HEK293 (cell line): ENCODE results near the gene TUBB4A.

Experiments
- GLI2 ChIP-seq: fragments of 450-650 bp; formaldehyde crosslinking; IDR thresholded peaks from 2 replicates; pipeline ENCODE4; 2017; ENCODE audit warnings: missing biosample characterization, missing genetic modification characterization, low read depth, borderline replicate concordance
- HOXD13 ChIP-seq: sonication (generic); formaldehyde crosslinking; IDR thresholded peaks from 2 replicates; pipeline ENCODE4 v1.8.0; 2022; ENCODE audit warnings: missing genetic modification reagents, borderline replicate concordance
- KLF1 ChIP-seq: fragments of 450-650 bp; formaldehyde crosslinking; IDR thresholded peaks from 2 replicates; pipeline ENCODE4 v1.5.1; 2016; ENCODE audit warnings: missing biosample characterization, missing genetic modification characterization
- SP2 ChIP-seq: fragments of 450-650 bp; formaldehyde crosslinking; IDR thresholded peaks from 2 replicates; pipeline ENCODE4 v1.5.1; 2016; ENCODE audit warnings: missing biosample characterization, missing genetic modification characterization
- ZBTB10 ChIP-seq: fragments of 450-650 bp; formaldehyde crosslinking; IDR thresholded peaks from 2 replicates; pipeline ENCODE4 v1.5.1; 2016; ENCODE audit warnings: missing biosample characterization, missing genetic modification characterization
- ZEB2 ChIP-seq: fragments of 450-650 bp; formaldehyde crosslinking; IDR thresholded peaks from 2 replicates; pipeline ENCODE4 v1.5.1; 2016; ENCODE audit warnings: missing biosample characterization, missing genetic modification characterization
- ZFP3 ChIP-seq: fragments of 450-650 bp; formaldehyde crosslinking; IDR thresholded peaks from 2 replicates; pipeline ENCODE4 v1.5.1; 2016; ENCODE audit warnings: low read depth, missing biosample characterization, missing genetic modification characterization
- ZIC2 ChIP-seq: fragments of 450-650 bp; formaldehyde crosslinking; IDR thresholded peaks from 2 replicates; pipeline ENCODE4 v1.5.1; 2016; ENCODE audit warnings: missing biosample characterization, missing genetic modification characterization
- ZNF114 ChIP-seq: fragments of 450-650 bp; formaldehyde crosslinking; IDR thresholded peaks from 2 replicates; pipeline ENCODE4 v1.5.0; 2017; ENCODE audit warnings: missing biosample characterization, missing genetic modification characterization
- ZNF146 ChIP-seq: fragments of 450-650 bp; formaldehyde crosslinking; IDR thresholded peaks from 2 replicates; pipeline ENCODE4 v1.5.1; 2016; ENCODE audit warnings: missing biosample characterization, missing genetic modification characterization
- ZNF280C ChIP-seq: fragments of 450-650 bp; formaldehyde crosslinking; IDR thresholded peaks from 2 replicates; pipeline ENCODE4 v1.5.1; 2016; ENCODE audit warnings: missing biosample characterization, missing genetic modification characterization
- ZNF280D ChIP-seq: fragments of 450-650 bp; formaldehyde crosslinking; IDR thresholded peaks from 2 replicates; pipeline ENCODE4 v1.5.1; 2016; ENCODE audit warnings: missing biosample characterization, missing genetic modification characterization
- ZNF473 ChIP-seq: fragments of 450-650 bp; formaldehyde crosslinking; IDR thresholded peaks from 2 replicates; pipeline ENCODE4 v1.5.1; 2017; ENCODE audit warnings: missing biosample characterization, missing genetic modification characterization
- ZNF514 ChIP-seq: fragments of 450-650 bp; formaldehyde crosslinking; IDR thresholded peaks from 2 replicates; pipeline ENCODE4 v1.5.1; 2016; ENCODE audit warnings: missing biosample characterization, missing genetic modification characterization
- ZNF571 ChIP-seq: fragments of 450-650 bp; formaldehyde crosslinking; IDR thresholded peaks from 2 replicates; pipeline ENCODE4 v1.5.0; 2017; ENCODE audit warnings: missing biosample characterization, missing genetic modification characterization
- ZNF654 ChIP-seq: fragments of 450-650 bp; formaldehyde crosslinking; IDR thresholded peaks from 2 replicates; pipeline ENCODE4 v1.5.1; 2016; ENCODE audit warnings: low read depth, missing biosample characterization, missing genetic modification characterization
- ZNF664 ChIP-seq: fragments of 450-650 bp; formaldehyde crosslinking; IDR thresholded peaks from 2 replicates; pipeline ENCODE4 v1.5.1; 2016; ENCODE audit warnings: missing biosample characterization, missing genetic modification characterization
- ZNF830 ChIP-seq: fragments of 450-650 bp; IDR thresholded peaks from 2 replicates; pipeline ENCODE4 v1.5.0; 2018; ENCODE audit warnings: missing biosample characterization, missing genetic modification characterization, low read depth, mild to moderate bottlenecking, moderate library complexity
- ZSCAN4 ChIP-seq: fragments of 450-650 bp; formaldehyde crosslinking; IDR thresholded peaks from 2 replicates; pipeline ENCODE4 v1.5.1; 2017; ENCODE audit warnings: missing biosample characterization, missing genetic modification characterization
- ZXDB ChIP-seq: fragments of 450-650 bp; formaldehyde crosslinking; IDR thresholded peaks from 2 replicates; pipeline ENCODE4 v1.5.1; 2016; ENCODE audit warnings: missing biosample characterization, missing genetic modification characterization
- TF ChIP-seq, protein P1 (sequence below): fragments of 450-650 bp; formaldehyde crosslinking; IDR thresholded peaks from 2 replicates; pipeline ENCODE4 v1.5.1; 2016; ENCODE audit warnings: missing biosample characterization, missing genetic modification characterization, borderline replicate concordance
- TF ChIP-seq, protein P2 (sequence below): fragments of 450-650 bp; formaldehyde crosslinking; IDR thresholded peaks from 2 replicates; pipeline ENCODE4 v1.5.1; 2016; ENCODE audit warnings: missing biosample characterization, missing genetic modification characterization
- TF ChIP-seq, protein P3 (sequence below): fragments of 450-650 bp; formaldehyde crosslinking; IDR thresholded peaks from 2 replicates; pipeline ENCODE4 v1.5.1; 2016; ENCODE audit warnings: missing biosample characterization, missing genetic modification characterization
- TF ChIP-seq, protein P4 (sequence below): fragments of 450-650 bp; formaldehyde crosslinking; IDR thresholded peaks from 2 replicates; pipeline ENCODE4 v1.5.1; 2016; ENCODE audit warnings: missing biosample characterization, missing genetic modification characterization

The TUBB4A gene

DNA sequence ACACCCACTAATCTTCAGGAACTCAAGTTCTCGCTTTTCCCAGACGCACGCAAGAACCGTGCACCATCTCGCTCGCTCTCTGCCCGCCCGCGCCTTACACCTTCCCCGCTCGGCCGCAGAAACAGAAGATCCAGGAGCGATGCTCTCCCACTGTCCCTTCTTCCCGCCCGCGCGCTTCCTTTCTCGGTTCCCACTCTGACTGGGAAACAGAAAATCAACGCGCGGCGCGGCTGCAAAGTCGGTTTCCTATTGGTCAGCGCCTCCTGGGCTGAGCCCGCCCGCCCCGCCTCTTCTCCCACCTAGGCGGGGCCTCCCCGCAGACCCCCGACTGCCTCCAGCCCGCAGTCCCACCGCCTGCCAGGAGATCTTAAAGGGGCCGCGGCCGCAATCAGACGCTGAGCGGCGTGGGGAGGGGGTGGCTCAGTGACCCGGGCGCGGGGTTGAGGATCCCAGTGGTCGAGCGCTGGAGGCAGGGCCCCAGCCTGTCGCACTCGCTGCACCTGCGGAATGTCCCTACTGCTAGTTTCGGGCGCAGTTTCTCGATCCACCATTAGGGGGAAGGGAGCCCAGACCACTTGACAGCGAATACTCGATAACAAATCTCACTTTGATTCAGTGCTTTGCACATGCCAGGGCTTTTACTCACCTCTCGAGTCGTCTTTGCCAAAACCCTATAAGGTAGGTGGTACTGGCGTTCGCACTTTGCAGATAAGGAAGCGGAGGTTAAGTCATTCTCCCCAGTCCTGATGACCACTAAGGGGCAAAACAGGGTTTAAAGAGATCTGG, 41.8 kb downstream of the TUBB4A start (continued):
- TF ChIP-seq ZBTB10 (tag by site-specific recombination) (peak; percentile 84), ZNF473 (tag by site-specific recombination) (peak; percentile 10; the same call in 1 of the 2 replicates), ZNF664 (tag by site-specific recombination) (0 out of 2 replicates have a peak, but pooled peaks have one; percentile 11), ZNF114 (tag by site-specific recombination) (no peak), ZNF280C (tag by site-specific recombination) (no peak), ZXDB (tag by site-specific recombination) (peak; percentile 86), ZFP3 (tag by site-specific recombination) (no peak), ZNF654 (tag by site-specific recombination) (peak; percentile 4; the same call in 1 of the 2 replicates), ZNF280D (tag by site-specific recombination) (no peak; the same call in 1 of the 2 replicates), ZNF571 (tag by site-specific recombination) (no peak), KLF1 (0 out of 2 replicates have a peak, but pooled peaks have one; percentile 16), ZNF830 (tag by site-specific recombination) (no peak), ZNF514 (tag by site-specific recombination) (no peak), SP2 (tag by site-specific recombination) (peak; percentile 91), ZSCAN4 (tag by site-specific recombination) (peak; percentile 40; the same call in 1 of the 2 replicates), ZNF146 (tag by site-specific recombination) (peak; percentile 26; the same call in 1 of the 2 replicates), HOXD13 (no peak), ZEB2 (tag by site-specific recombination) (peak; percentile 86), ZIC2 (tag by site-specific recombination) (peak; percentile 89), GLI2 (tag by site-specific recombination) (no peak)
- TF ChIP-seq, protein P1, sequence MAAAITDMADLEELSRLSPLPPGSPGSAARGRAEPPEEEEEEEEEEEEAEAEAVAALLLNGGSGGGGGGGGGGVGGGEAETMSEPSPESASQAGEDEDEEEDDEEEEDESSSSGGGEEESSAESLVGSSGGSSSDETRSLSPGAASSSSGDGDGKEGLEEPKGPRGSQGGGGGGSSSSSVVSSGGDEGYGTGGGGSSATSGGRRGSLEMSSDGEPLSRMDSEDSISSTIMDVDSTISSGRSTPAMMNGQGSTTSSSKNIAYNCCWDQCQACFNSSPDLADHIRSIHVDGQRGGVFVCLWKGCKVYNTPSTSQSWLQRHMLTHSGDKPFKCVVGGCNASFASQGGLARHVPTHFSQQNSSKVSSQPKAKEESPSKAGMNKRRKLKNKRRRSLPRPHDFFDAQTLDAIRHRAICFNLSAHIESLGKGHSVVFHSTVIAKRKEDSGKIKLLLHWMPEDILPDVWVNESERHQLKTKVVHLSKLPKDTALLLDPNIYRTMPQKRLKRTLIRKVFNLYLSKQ (tag by site-specific recombination) = no peak
- TF ChIP-seq, protein P2, sequence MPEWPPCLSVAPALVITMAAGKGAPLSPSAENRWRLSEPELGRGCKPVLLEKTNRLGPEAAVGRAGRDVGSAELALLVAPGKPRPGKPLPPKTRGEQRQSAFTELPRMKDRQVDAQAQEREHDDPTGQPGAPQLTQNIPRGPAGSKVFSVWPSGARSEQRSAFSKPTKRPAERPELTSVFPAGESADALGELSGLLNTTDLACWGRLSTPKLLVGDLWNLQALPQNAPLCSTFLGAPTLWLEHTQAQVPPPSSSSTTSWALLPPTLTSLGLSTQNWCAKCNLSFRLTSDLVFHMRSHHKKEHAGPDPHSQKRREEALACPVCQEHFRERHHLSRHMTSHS (tag by site-specific recombination) = no peak
- TF ChIP-seq, protein P3, sequence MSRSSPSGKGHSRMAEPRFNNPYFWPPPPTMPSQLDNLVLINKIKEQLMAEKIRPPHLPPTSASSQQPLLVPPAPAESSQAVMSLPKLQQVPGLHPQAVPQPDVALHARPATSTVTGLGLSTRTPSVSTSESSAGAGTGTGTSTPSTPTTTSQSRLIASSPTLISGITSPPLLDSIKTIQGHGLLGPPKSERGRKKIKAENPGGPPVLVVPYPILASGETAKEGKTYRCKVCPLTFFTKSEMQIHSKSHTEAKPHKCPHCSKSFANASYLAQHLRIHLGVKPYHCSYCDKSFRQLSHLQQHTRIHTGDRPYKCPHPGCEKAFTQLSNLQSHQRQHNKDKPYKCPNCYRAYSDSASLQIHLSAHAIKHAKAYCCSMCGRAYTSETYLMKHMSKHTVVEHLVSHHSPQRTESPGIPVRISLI (tag by site-specific recombination) = no peak
- TF ChIP-seq, protein P4, sequence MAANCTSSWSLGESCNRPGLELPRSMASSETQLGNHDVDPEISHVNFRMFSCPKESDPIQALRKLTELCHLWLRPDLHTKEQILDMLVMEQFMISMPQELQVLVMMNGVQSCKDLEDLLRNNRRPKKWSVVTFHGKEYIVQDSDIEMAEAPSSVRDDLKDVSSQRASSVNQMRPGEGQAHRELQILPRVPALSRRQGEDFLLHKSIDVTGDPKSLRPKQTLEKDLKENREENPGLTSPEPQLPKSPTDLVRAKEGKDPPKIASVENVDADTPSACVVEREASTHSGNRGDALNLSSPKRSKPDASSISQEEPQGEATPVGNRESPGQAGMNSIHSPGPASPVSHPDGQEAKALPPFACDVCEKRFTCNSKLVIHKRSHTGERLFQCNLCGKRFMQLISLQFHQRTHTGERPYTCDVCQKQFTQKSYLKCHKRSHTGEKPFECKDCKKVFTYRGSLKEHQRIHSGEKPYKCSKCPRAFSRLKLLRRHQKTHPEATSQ (tag by site-specific recombination) = peak; percentile 81; the same call in 1 of the 2 replicates
